ENCODE measurements around the gene MYL5. TPM values are rescaled to one million over a fixed set of nuclear protein-coding genes. Genes with fewer than 3 reads are reported as not detected.

The MYL5 gene
- total and polyA plus RNA-seq, 2 of the 13 experiments (the other 11 are each of a cell fraction or from before 2014, with no cell fraction given) = 6.5 to 16.0 TPM

DNA sequence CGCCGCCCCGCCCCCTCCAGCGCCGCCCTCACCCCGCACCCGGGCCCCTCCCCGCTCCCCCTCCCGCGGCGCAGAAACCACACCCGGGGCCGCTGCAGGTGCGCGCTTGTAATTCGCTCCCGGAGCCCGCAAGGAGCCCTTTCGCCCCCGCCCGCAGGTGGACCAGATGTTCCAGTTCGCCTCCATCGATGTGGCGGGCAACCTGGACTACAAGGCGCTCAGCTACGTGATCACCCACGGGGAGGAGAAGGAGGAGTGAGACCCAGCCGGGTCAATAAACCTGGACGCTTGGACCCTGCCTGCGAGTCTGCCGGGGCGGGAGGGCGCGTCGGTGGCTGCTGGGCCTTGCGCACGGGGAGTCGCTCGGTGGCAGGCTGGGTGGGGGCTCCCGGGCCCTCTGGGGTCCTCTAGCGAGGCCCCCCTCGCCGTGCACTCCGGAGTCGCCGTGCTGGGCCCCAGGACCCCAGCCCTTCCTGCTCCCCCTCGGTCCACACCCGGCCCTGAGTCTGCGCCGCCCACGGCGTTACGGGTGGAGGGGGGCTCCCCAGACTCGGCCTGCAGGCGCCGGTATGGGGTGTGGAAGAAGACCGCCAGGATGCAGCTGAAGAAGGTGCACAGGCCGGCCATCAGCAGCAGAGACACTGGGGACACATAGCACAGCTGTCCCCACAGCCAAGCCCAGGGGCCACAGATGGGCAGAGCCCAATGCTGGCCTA lies 7.6 kb downstream of the MYL5 start (continued):
- TF ChIP-seq, protein P1, sequence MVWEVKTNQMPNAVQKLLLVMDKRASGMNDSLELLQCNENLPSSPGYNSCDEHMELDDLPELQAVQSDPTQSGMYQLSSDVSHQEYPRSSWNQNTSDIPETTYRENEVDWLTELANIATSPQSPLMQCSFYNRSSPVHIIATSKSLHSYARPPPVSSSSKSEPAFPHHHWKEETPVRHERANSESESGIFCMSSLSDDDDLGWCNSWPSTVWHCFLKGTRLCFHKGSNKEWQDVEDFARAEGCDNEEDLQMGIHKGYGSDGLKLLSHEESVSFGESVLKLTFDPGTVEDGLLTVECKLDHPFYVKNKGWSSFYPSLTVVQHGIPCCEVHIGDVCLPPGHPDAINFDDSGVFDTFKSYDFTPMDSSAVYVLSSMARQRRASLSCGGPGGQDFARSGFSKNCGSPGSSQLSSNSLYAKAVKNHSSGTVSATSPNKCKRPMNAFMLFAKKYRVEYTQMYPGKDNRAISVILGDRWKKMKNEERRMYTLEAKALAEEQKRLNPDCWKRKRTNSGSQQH (CRISPR knock-in tag; IDR thresholded peaks at IDR 0.05; ENCODE audit: low read depth) = no peak
- TF ChIP-seq MEIS2 (CRISPR knock-in tag; IDR thresholded peaks at IDR 0.05) (no peak), CREBL2 (CRISPR knock-in tag; IDR thresholded peaks at IDR 0.05; ENCODE audit: borderline replicate concordance) (no peak), ZBTB43 (CRISPR knock-in tag; conservative IDR thresholded peaks at IDR 0.05) (0 out of 2 replicates have a peak, but pooled peaks have one; percentile 20), HDAC1 (CRISPR knock-in tag; IDR thresholded peaks at IDR 0.05) (peak; percentile 70), AGO2 (optimal IDR thresholded peaks at IDR 0.05; ENCODE audit: low read depth, low read length) (peak; percentile 48), SNAPC2 (CRISPR knock-in tag; IDR thresholded peaks at IDR 0.05) (no peak), SAFB2 (CRISPR knock-in tag; IDR thresholded peaks at IDR 0.05; ENCODE audit: borderline replicate concordance, low read depth) (no peak), XBP1 (CRISPR knock-in tag; IDR thresholded peaks at IDR 0.05) (no peak), KDM1A (CRISPR knock-in tag; IDR thresholded peaks at IDR 0.05) (no peak), ZFP62 (CRISPR knock-in tag; IDR thresholded peaks at IDR 0.05) (no peak), ZNF777 (CRISPR knock-in tag; IDR thresholded peaks at IDR 0.05) (peak; percentile 62), SATB2 (CRISPR knock-in tag; IDR thresholded peaks at IDR 0.05) (no peak), CAMTA2 (CRISPR knock-in tag; IDR thresholded peaks at IDR 0.05; ENCODE audit: borderline replicate concordance) (0 out of 2 replicates have a peak, but pooled peaks have one; percentile 49), REPIN1 (CRISPR knock-in tag; IDR thresholded peaks at IDR 0.05; ENCODE audit: borderline replicate concordance, low read depth) (no peak), NFATC3 (CRISPR knock-in tag; IDR thresholded peaks at IDR 0.05) (no peak), PHF20 (CRISPR knock-in tag; IDR thresholded peaks at IDR 0.05) (0 out of 2 replicates have a peak, but pooled peaks have one; percentile 42), RFX5 (IDR thresholded peaks at IDR 0.05; ENCODE audit: low read depth, low read length) (no peak), ZNF784 (CRISPR knock-in tag; IDR thresholded peaks at IDR 0.05; ENCODE audit: borderline replicate concordance) (0 out of 2 replicates have a peak, but pooled peaks have one; percentile 54)
- TF ChIP-seq, protein P2, sequence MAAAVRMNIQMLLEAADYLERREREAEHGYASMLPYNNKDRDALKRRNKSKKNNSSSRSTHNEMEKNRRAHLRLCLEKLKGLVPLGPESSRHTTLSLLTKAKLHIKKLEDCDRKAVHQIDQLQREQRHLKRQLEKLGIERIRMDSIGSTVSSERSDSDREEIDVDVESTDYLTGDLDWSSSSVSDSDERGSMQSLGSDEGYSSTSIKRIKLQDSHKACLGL (CRISPR knock-in tag; IDR thresholded peaks at IDR 0.05) = peak; percentile 48; the same call in 1 of the 2 replicates
- TF ChIP-seq, protein P3, sequence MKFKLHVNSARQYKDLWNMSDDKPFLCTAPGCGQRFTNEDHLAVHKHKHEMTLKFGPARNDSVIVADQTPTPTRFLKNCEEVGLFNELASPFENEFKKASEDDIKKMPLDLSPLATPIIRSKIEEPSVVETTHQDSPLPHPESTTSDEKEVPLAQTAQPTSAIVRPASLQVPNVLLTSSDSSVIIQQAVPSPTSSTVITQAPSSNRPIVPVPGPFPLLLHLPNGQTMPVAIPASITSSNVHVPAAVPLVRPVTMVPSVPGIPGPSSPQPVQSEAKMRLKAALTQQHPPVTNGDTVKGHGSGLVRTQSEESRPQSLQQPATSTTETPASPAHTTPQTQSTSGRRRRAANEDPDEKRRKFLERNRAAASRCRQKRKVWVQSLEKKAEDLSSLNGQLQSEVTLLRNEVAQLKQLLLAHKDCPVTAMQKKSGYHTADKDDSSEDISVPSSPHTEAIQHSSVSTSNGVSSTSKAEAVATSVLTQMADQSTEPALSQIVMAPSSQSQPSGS (CRISPR knock-in tag; IDR thresholded peaks at IDR 0.05) = no peak
